ENCODE measurements around the gene TRAT1.

DNA sequence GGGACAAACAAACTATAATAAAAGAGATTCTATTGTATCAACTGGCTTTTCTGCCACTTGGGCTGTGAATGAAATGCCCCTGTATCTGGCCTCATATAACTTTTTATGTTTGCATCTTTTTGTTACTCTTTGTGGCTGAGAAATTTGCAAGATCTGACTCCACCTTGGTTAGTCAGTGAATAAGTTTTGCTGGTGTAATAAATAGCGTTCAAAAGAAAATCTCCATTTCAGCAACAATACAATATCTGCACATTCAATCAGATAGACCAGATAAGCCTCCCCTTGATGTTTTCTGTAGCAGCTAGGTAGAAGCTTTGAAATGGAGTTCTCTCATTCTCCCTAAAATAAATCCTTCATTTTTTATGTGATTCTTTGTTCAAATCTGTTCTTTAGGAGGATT lies 12.0 kb downstream of the TRAT1 start:
- TF ChIP-seq POLR2AphosphoS5 (IDR thresholded peaks at IDR 0.05; ENCODE audit: low read depth, low read length), result no peak
- TF ChIP-seq, protein P1, sequence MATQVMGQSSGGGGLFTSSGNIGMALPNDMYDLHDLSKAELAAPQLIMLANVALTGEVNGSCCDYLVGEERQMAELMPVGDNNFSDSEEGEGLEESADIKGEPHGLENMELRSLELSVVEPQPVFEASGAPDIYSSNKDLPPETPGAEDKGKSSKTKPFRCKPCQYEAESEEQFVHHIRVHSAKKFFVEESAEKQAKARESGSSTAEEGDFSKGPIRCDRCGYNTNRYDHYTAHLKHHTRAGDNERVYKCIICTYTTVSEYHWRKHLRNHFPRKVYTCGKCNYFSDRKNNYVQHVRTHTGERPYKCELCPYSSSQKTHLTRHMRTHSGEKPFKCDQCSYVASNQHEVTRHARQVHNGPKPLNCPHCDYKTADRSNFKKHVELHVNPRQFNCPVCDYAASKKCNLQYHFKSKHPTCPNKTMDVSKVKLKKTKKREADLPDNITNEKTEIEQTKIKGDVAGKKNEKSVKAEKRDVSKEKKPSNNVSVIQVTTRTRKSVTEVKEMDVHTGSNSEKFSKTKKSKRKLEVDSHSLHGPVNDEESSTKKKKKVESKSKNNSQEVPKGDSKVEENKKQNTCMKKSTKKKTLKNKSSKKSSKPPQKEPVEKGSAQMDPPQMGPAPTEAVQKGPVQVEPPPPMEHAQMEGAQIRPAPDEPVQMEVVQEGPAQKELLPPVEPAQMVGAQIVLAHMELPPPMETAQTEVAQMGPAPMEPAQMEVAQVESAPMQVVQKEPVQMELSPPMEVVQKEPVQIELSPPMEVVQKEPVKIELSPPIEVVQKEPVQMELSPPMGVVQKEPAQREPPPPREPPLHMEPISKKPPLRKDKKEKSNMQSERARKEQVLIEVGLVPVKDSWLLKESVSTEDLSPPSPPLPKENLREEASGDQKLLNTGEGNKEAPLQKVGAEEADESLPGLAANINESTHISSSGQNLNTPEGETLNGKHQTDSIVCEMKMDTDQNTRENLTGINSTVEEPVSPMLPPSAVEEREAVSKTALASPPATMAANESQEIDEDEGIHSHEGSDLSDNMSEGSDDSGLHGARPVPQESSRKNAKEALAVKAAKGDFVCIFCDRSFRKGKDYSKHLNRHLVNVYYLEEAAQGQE (IDR thresholded peaks at IDR 0.05; ENCODE audit: insufficient read depth in 1 of 2, low read depth in 2 of 2, low read length in 2 of 2), result no peak

All from PFSK-1 (cell line).